G401.6 (cell line): ENCODE data around the gene BAZ2A.
"Not testable (repeated sequence)": the region's sequence is repeated elsewhere in the genome, so short reads cannot be mapped to it uniquely, and the experiment has no call there.

Experiments
- FAIRE-seq: peaks from 2 replicates; lab custom pipeline; 2012; peaks lifted over from hg19 to GRCh38; lab: Jason Lieb, UNC

BAZ2A gene

GRCh38 chr12:56593909-56594621, 36.1 kb downstream of the BAZ2A start:
- FAIRE-seq, result peak; percentile 73

GRCh38 chr12:56591961-56592360, 38.2 kb downstream of the BAZ2A start:
- FAIRE-seq, result no peak

- FAIRE-seq, result no peak
Observed at GRCh38 chr12:56591126-56591525, 39.0 kb downstream of the BAZ2A start.

- FAIRE-seq, result no peak
Observed at GRCh38 chr12:56590237-56590830, 39.8 kb downstream of the BAZ2A start.

- no peak for FAIRE-seq
Observed at GRCh38 chr12:56589783-56590182, 40.3 kb downstream of the BAZ2A start.

- no peak for FAIRE-seq
Observed at GRCh38 chr12:56585098-56585497, 45.0 kb downstream of the BAZ2A start.

- FAIRE-seq, result no peak
Observed at GRCh38 chr12:56581418-56582145, 48.5 kb downstream of the BAZ2A start.

GRCh38 chr12:56578983-56579546, 51.1 kb downstream of the BAZ2A start:
- no peak for FAIRE-seq

- not testable (repeated sequence) for FAIRE-seq
Observed at GRCh38 chr12:56577248-56577647, 52.9 kb downstream of the BAZ2A start.

- FAIRE-seq, result no peak
Observed at GRCh38 chr12:56574210-56574609, 55.9 kb downstream of the BAZ2A start.

- no peak for FAIRE-seq
Observed at GRCh38 chr12:56572288-56572687, 57.8 kb downstream of the BAZ2A start.

GRCh38 chr12:56571121-56571520, 59.0 kb downstream of the BAZ2A start:
- FAIRE-seq, result no peak

GRCh38 chr12:56568146-56568545, 62.0 kb downstream of the BAZ2A start:
- no peak for FAIRE-seq

GRCh38 chr12:56565510-56566101, 64.5 kb downstream of the BAZ2A start:
- no peak for FAIRE-seq

GRCh38 chr12:56551070-56551469, 79.1 kb downstream of the BAZ2A start:
- FAIRE-seq, result no peak

- no peak for FAIRE-seq
Observed at GRCh38 chr12:56546680-56547079, 83.4 kb downstream of the BAZ2A start.
